Fibroblast of skin of left biceps (primary cell): Measurements from ENCODE around the gene FKRP.
"Not testable (repeated sequence)": the region's sequence is repeated elsewhere in the genome, so short reads cannot be mapped to it uniquely, and the experiment has no call there.

ENCODE experiments used
- DNase-seq, 2 experiments: peaks; one replicate each; pipeline ENCODE4 v3.0.0-alpha.2; 2013; ENCODE audit warnings: low read depth in 2 of 2

FKRP gene, protein sequence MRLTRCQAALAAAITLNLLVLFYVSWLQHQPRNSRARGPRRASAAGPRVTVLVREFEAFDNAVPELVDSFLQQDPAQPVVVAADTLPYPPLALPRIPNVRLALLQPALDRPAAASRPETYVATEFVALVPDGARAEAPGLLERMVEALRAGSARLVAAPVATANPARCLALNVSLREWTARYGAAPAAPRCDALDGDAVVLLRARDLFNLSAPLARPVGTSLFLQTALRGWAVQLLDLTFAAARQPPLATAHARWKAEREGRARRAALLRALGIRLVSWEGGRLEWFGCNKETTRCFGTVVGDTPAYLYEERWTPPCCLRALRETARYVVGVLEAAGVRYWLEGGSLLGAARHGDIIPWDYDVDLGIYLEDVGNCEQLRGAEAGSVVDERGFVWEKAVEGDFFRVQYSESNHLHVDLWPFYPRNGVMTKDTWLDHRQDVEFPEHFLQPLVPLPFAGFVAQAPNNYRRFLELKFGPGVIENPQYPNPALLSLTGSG

GRCh38 chr19:46745521-46746280 is at the start of gene FKRP:
FKRP (plus strand) TSS chr19:46746057; CDS start chr19:46755451, 9,394 bp downstream.
- DNase-seq = no peak

DNA sequence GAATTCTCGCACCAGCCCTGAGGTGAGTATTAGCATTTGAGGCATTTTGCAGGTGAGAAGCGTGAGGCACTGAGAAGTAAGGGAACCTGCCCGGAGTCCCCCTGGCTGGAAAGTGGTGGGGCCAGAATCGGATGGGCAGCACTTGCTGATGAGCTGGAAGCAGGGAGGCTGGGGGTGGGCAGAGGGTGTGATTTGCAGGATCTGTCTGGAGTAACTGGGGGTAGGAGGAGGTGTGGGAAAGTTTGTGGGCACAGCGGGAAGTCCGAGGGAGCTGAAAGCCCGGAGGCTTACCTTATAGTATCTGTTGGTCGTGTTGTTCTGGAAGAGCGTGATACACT is 49.0 kb upstream of the FKRP start:
- no peak for DNase-seq

GRCh38 chr19:46697204-46697960 is 48.5 kb upstream of the FKRP start:
- DNase-seq = peak in 1 of 2 experiments; percentile 28

- DNase-seq = no peak
Measured at GRCh38 chr19:46698395-46699321, 47.2 kb upstream of the FKRP start.

DNA sequence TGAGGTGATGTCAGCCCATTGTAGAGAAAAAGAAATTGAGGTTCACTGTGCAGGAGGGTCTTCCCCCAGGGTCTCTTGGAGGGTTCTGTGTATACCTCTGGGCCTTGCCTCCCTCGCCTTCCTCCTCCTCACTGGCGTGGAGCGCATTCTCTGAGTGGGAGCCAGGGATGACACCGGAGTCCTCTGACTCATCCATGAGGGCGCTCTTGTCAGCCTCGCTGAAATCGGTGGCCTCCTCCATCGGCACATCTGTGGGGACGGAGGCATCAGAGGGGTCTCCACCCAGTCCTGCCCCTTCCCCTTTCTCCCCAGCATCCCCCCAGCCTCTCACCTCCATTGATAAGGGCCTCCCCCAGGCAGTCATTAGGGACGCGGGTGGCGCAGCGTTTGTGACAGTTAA is 45.2 kb upstream of the FKRP start:
- DNase-seq = no peak

DNA sequence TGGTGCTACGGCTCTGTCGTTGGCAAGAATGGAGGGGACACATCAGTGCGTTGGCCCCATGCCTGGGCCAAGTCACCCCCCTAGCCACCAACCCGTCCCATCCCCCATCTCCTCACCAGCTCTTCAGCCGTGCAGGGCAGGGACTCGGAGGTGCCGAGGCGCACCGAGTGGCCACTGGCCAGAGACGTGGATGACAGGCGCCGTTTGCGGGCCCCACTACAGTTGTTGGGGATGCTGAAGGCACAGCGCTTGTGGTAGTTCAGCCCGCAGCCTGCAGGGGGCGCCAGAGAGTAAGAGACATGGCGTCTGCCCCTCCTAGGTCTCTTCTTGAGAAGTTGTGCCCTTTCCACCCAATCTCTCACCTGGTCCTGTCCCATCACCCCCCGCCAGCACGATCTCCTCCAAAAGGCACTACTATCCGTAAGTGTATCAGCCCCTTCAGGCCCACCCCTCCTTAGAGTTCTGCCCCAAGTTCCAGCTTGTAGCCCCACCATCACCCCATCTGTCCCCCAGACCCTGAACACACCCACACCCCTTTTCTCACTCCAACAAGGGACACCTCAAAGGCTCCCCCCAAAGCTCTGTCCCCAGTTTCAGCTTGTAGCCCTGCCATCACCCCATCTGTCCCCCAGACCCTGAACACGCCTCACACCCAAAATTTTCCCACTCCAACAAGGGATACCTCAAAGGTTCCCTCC is 41.3 kb upstream of the FKRP start:
- DNase-seq = no peak

- DNase-seq = no peak
Measured at GRCh38 chr19:46710687-46711086, 35.2 kb upstream of the FKRP start.

GRCh38 chr19:46712768-46713338 is 33.0 kb upstream of the FKRP start:
- DNase-seq = not testable (repeated sequence)

DNA sequence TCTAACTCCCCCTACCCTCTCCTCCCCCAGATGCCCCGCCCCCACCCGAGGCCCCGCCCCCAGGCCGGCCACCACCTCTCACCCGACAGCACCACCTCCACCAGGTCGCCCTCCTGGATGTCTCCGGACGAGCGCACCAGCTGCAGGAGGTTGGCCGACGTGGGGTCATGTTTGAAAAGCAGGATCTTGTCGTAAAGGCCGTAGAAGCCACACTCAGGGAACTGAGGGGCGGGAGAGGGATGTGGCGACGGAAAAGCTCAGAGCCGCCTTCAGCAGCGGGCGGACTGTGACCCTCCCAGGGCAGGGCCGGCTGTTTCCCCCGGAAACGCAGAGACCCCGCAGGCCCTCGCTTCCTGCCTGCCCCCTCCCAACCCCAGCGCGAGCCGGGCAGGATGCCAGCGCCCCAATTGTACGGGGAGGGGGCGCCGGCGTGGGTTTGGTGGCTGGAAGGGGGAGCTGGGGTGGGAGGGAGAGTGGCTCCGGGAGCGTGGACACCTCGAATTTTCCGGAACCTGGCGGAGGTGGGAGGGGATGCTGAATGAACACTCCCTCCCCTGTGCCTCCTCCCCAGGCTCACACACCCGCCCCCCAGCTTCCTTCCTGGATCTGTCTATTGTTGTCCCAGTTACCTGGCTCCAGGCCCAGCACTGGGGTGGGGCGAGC is 31.9 kb upstream of the FKRP start:
- peak; percentile 38 to 42 for DNase-seq

GRCh38 chr19:46714444-46715106 is 31.3 kb upstream of the FKRP start:
- DNase-seq = no peak

DNA sequence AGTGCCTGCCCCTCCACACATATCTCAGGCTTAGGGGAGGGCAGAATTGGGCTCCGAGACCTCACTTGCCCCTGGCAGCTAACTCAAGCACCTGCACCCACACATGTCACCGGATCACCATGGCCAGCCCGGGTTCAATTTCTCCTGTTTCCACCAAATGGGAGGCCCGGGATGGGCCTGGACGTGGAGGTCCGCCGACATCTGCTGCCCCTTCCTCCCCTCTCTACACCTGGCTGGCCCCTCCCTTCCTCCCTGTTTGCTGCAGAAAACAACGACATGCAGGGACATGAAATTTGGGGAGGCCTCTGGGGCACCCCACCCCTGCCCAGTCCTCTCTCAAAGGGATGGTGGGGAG is 30.3 kb upstream of the FKRP start:
- no peak for DNase-seq

- DNase-seq = no peak
Measured at GRCh38 chr19:46715975-46716671, 29.7 kb upstream of the FKRP start.

GRCh38 chr19:46716672-46717033 is 29.2 kb upstream of the FKRP start:
- DNase-seq = no peak

GRCh38 chr19:46717034-46717715 is 28.7 kb upstream of the FKRP start, which contains the start of gene PRKD2:
PRKD2 (minus strand) TSS chr19:46717114; CDS start chr19:46716370, 744 bp downstream.
- DNase-seq = peak; percentile 52 to 61

DNA sequence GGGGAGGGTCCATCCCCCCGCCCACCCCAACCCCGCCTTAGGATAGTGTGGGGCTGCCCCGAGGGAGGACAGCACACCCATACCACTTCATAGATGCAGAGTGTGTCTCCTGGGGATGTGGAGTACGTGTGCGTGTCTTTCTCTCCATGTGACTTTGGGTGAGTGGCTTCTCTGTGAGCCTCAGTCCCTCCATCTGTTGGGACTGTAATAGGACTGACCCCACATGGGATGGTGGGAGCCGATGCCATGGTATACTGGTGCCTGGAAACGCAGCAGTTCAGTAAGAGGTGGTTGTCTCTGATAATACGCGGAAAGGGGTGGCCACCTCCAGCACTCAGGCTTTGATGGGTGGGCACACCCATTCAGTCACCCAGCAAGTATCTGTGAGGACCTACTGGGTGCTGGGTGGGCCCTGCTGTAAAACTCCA is 28.1 kb upstream of the FKRP start:
- DNase-seq = no peak

DNA sequence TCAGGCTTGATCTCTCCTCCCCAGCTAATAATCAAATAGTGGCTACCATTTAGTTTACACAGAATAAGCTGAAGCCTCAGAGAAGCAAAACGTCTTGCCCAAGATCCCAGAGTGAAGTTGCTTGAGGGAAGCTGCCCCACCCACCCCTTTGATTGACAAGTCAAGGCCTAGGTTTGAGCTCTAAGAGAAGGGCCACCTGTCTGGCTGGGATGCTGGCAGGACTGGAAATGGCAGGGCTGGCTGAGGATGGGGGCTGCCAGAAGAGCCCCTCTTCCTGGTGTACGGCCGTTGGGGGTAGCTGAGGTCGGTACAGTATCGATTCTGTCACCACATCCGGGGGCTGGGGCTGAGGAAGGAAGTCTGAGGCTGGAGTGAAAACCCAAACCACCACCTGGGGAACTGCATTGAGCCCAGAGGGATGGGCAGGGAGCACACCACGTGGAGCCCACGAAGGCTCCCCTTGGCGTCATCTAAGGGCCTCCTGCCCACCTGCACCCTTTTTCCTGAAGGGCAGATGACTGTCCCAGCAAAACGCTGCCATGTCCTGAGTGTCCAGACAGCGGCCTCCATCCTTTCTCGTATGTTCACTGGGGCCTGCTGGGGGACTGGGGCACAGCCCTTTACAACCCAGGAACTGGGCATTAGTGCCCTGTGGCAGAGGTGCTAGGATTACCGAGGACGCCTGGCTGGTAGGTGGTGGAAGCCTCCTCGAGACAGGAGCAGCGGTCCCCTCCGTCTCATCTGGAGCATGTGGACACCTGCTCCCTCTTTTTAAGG is 27.5 kb upstream of the FKRP start:
- no peak for DNase-seq
